Suprapubic skin (tissue), 4 donors: Measurements from ENCODE around the gene PHACTR2.
"Not testable (repeated sequence)": the region's sequence is repeated elsewhere in the genome, so short reads cannot be mapped to it uniquely, and the experiment has no call there.

Source experiments
- CTCF ChIP-seq, 2 donors: fragments of 200-600 bp in 1 of 2; fragments of 450-650 bp in 1 of 2; sonication (generic) in 1 of 2; IDR thresholded peaks; one replicate each; pipeline ENCODE4 v1.5.1; 2016 to 2019; ENCODE audit warnings: antibody characterized with exemption in 2 of 2, mild to moderate bottlenecking in 1 of 2, moderate library complexity in 1 of 2
- EP300 ChIP-seq: sonication (generic); formaldehyde crosslinking; IDR thresholded peaks from one replicate; pipeline ENCODE4 v1.6.1; 2017; ENCODE audit warnings: antibody characterized with exemption
- POLR2AphosphoS5 ChIP-seq, 3 donors: sonication (generic); formaldehyde crosslinking; IDR thresholded peaks; one replicate each; pipeline ENCODE4 v1.6.1; 2017; ENCODE audit warnings: antibody characterized with exemption in 3 of 3

- TF ChIP-seq EP300; CTCF (IDR thresholded peaks at IDR 0.05); POLR2AphosphoS5 (IDR thresholded peaks at IDR 0.05): not testable (repeated sequence)
Observed at GRCh38 chr6:143856762-143857161, 179.0 kb downstream of the PHACTR2 start.
